ENCODE measurements around the gene SLC22A15. TPM values are rescaled to one million over a fixed set of nuclear protein-coding genes. Genes with fewer than 3 reads are reported as not detected.
"Not testable (repeated sequence)": the region's sequence is repeated elsewhere in the genome, so short reads cannot be mapped to it uniquely, and the experiment has no call there.

SLC22A15 gene
- 6.6 TPM for total RNA-seq

GRCh38 chr1:115976062-115976920 lies at the start of gene SLC22A15:
SLC22A15 (plus strand) TSS chr1:115976513; CDS start chr1:115976628, 115 bp downstream.
- ATAC-seq: peak; percentile 80

DNA sequence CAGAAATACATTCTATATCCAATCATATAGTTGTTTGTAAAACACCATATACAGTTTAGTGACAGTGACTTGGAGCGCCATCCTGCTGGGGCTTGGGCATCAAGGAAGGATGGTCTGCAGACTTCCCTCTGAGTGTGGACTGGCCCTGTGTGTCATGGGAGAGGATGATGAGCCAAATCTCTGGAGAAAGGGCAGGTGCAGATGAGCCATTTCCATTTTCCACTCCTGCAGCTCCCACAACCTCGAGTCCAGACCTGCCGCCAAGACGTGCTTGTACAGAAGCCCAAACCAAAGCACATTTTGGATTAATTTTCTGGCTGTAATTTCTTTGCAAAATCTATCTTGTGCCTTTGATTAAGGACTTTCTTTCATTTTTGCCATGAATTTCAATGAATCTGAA lies 48.3 kb upstream of the SLC22A15 start:
- peak; percentile 67 for ATAC-seq

DNA sequence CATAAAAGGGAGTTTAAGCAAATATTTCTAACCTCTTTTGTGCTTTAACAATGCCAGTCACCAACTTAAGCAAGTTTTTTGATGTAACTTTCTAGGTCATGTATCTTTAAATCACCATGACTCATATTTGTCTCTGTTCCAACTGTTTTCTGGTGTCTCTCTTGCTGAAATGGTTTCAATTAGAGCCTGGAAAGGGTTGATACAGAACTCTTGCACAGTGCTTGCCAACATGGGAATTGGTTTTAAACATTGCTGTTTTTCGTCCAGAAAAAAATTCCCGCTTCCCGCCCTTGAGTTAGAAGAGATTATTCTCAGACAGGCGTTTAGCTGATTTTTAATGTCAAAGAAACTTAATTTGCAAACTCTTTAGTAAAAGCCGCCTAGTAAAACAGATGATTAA lies 46.4 kb upstream of the SLC22A15 start:
- peak; percentile 61 for ATAC-seq

- ATAC-seq: no peak
Measured at GRCh38 chr1:115933625-115934024, 42.7 kb upstream of the SLC22A15 start.

GRCh38 chr1:115939455-115939854 lies 36.9 kb upstream of the SLC22A15 start:
- no peak for ATAC-seq

DNA sequence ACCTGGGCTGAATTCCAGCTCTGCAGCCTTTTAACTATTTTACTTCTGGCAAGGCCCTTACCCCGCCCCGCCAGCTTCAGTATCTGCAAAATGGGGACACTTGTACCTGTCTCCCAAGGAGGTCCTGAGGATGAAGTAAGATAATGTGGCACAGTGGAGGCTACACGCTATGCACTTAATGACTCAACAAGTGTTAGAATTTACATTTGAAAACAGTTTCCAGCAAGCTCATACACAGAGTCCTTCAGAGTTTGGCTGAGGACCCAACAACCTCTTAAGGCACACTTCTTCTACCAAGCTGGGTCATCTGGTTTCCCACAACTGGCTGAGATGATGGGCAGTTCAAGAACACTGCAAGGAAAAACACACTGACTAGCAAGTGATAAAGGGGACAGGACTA lies 30.2 kb upstream of the SLC22A15 start:
- ATAC-seq: no peak

DNA sequence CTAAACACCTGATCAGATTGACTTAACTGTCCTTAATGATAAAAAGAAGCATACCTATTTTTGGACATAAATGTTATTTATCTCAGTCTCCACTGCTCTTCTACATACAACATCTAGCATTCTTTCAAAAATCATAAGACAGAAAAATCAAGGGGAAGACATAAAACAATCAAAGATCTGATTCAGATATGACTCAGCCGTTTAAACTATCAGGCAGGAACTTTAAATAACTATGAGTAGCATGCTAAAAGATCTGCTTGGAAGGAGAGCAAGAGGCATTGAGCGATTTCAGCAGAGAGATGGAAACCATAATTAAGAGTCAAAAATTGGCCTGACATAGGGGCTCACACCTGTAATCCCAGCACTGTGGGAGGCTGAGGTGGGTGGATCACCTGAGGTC lies 27.2 kb upstream of the SLC22A15 start:
- no peak for ATAC-seq

DNA sequence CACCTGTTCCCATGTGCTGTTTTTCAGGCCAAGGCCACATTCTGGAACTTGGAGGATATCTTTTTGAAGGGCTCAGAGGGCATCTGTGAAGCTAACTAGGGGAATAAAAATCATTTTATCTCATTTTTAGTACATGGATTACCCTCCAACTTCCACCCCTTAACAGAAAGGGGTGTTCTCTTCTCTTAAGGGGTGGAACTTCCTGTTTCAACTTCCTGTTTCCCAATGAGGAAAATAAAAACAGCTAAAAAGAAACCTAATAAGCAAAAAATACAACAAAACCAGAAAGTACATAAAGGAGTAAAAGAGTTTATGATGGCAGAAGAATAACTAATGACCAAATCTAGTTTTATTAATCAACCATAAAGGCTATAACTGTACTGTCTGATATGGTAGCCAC lies 24.8 kb upstream of the SLC22A15 start:
- no peak for ATAC-seq

DNA sequence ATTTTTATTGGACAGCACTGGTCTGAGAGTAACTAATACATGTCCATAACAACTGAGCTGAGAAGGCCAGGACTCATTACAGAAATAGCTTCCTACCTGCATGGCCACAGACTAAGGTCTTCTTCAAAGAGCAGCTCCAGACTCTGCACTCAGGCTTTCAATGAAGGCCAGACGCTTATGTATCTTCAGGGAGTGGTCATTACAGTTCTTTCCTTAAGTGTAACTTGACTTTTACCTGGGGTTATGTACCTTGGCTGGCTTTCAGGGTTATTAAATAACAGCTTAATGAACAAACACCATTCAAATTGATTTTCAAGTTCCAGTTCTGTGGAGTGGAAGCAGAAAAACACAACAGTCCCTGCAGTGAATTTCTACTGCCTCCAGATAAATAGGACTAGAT lies 23.8 kb upstream of the SLC22A15 start:
- ATAC-seq: peak; percentile 84

GRCh38 chr1:115953180-115953579 lies 23.1 kb upstream of the SLC22A15 start:
- ATAC-seq: peak; percentile 64

- ATAC-seq: no peak
Measured at GRCh38 chr1:115954684-115955083, 21.6 kb upstream of the SLC22A15 start.

- ATAC-seq: no peak
Measured at GRCh38 chr1:115955228-115955627, 21.1 kb upstream of the SLC22A15 start.

GRCh38 chr1:115958866-115959265 lies 17.4 kb upstream of the SLC22A15 start:
- no peak for ATAC-seq

- ATAC-seq: no peak
Measured at GRCh38 chr1:115969509-115969908, 6.8 kb upstream of the SLC22A15 start.

GRCh38 chr1:115971778-115972177 lies 4.5 kb upstream of the SLC22A15 start:
- ATAC-seq: not testable (repeated sequence)

- no peak for ATAC-seq
Measured at GRCh38 chr1:115973154-115973553, 3.2 kb upstream of the SLC22A15 start.

DNA sequence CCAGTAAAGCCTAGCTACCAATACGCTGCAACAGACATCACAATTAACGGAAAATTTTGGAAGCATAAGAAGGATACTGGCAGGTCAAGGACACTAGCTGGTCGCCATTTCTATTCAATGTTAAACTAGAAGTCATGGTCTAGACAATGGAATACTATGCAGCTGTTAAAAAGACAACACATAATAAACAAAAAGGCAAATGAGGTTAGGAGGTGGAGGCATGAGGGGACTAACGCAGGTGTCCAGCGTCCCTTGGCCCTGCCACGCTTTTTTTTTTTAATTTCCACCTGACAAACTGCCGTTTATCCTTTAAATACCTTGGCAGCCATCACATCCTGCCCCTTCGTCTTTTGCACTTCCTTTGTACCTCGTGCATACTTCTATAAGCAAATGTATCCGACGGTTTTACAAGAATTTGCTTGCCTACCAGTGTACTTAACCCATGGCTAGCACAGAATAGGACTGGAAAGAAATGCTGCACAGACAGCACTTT lies 698 bp upstream of the SLC22A15 start:
- no peak for ATAC-seq

DNA sequence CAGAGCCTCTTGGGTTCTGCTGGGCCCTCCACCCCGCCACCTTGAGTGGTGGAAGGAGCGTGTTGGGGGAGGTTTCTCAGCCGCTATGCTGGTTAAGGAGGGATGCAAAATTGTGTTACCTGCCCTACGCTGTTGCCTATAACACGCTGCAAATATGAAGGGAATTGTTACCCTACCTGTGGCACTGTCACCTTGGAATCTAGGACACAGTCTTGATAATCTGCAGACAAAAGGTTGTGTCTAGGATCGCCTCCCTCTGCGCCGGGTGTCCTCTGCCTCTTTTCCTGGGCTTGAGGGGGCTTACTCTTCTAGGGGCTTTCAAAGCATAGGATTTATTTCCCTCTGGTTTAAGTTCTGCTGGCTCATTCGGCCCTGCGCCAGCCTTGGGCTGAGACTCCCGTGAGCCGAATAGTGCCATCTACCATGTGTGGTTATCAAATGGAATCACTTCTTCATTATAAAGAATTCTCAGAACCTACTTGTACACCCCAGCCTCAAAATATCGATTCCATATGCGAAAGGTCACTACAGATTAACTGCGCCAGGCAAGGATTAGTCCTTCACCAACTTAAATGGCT lies 697 bp downstream of the SLC22A15 start:
- ATAC-seq: peak; percentile 26

DNA sequence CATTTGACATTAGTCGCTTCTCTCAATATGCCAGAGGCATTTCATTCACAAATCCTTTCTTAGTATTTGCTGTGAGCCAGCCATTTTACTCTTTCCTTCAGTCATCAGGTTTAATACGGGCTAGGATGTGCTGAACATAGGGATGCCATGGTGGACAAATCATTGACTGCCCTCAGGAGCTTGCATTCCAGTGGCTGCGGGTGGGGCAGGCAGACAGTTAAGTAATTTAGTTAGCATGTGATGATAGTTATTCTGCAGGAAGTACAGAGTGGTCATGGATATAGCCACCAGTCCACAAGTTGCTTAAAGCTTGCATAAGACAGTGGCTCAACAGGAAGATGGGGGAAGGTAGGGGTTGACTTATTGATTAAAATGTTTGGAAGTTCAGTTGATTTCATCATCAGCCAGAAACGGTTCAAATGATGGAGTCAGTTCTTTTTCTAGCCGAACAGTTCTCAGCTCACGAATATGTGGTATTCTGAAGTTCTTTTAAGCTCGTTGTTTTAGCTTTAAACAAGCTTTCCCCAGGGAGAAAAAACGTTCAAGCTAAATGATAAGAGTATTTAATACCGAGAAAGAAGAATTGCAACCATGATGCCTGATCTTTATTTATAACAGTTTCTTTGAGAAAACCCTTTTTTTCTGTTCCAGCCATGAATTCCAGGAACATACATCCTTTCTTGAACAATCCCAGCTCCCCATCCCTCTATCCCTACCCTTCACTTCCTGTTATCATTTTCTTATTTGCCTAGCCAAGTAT lies 1.4 kb downstream of the SLC22A15 start:
- peak; percentile 68 for ATAC-seq

- no peak for ATAC-seq
Measured at GRCh38 chr1:115978292-115978941, 2.1 kb downstream of the SLC22A15 start.

- ATAC-seq: no peak
Measured at GRCh38 chr1:115980156-115980555, 3.8 kb downstream of the SLC22A15 start.
